Kidney capillary endothelial cell (primary cell): ENCODE data around the gene DCUN1D4.

Source experiments
- DNase-seq: peaks from one replicate; pipeline ENCODE4 v3.0.0-alpha.2; 2018; ENCODE audit warnings: low spot score

The DCUN1D4 gene

DNA sequence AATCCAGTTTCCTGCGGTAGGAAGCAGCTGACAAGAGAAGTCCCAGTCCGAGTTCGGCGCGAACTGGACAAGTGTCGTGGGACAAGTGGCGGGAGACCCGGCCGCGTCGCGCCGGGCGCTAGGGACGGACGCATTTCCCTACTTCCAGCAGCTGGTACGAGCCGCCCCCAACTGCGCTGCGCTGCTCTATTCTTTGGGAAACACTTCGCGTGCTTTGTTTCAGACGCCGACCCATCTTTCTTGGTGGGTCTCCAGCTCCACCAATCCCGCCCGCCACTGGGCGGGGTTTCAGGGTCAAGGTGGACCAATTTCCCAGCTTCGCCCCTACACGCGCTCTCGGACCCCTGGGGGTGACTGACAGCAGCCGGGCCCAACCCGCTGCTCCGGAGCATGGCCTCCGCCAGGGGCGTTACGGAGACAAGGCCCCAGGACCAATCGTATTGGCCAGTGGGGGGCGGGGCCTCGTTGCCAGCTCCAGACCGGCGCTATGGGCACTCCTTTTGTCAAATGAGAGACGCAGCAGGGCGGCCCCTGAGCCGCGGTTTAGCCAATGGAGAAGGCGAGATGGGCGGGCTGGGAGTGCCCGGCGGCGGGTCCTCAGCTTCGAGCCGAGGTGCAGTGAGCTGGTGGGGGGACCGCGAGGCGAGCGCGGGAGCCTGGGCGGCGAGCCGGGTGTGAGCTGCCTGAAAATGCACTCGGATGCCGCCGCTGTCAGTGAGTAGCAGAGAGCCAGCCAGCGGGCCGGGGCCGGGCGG lies at the start of gene DCUN1D4:
Gene DCUN1D4, plus strand, starts transcription at position 600 of the 755 bp plus-strand sequence. Its CDS starts 90 bp downstream, at position 690.
- peak; percentile 99 for DNase-seq

DNA sequence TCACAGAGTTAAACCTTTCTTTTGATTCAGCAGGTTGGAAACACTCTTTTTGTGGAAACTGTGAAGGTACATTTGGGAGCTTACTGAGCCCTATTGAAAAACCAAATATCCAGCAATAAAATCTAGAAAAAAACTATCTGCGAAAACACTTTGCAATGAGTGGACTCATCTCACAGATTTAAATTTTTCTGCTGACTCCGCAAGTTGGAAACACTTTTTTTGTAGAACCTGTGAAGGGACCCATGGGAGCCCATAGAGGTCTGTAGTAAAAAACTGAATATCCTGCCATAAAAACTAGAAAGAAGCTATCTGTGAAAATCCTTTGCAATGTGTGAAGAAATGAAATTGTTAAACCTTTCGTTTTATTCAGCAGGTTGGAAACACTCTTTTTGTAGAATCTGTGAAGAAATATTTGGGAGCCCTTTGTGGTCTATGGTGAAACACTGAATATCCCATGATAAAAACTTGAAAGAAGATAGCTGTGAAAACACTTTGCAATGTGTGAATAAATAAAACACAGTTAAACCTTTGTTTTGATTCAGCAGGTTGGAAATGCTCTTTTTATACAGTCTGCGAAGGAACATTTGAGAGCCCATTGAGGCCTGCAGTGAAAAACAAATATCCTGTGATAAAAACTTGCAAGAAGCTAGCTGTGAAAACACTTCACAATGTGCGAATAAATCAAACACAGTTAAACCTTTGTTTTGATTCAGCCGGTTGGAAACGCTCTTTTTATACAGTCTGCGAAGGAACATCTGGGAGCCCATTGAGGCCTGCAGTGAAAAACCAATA lies 22.3 kb upstream of the DCUN1D4 start:
- DNase-seq = no peak

DNA sequence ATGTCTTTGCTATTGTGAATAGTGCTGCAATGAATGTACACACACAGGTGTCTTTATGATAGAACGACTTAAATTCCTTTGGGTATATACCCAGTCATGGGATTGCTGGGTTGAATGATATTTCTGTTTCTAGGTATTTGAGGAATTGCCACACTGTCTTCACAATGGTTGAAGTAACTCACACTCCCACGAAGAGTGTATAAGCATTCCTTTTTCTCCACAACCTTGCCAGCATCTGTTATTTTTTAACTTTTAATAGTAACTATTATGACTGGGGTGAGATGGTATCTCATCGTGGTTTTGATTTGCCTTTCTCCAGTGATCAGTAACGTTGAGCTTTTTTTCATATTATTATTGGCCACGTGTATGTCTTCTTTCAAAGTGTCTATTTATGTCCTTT lies 17.6 kb upstream of the DCUN1D4 start:
- DNase-seq = no peak

- no peak for DNase-seq
Measured at GRCh38 chr4:51830156-51830720, 12.7 kb upstream of the DCUN1D4 start.

DNA sequence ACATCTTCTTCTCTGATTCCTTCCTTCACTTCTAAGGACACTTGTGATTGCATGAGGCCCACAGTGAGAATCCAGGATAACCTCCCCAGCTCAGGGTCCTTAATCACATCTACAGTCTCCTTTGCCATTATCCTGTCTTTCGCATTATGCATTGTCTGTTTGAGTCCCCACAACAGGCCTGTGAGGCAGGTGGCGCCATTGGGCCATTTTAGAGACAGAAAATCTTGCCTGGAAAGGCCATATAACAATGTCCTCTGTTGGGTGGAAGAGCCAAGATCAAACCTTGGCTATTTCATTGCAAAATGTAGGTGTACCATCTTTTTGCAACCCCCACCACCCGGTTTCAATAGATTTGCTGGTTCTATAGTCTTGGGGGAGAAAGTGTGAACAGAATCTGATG lies 11.8 kb upstream of the DCUN1D4 start:
- peak; percentile 44 for DNase-seq

DNA sequence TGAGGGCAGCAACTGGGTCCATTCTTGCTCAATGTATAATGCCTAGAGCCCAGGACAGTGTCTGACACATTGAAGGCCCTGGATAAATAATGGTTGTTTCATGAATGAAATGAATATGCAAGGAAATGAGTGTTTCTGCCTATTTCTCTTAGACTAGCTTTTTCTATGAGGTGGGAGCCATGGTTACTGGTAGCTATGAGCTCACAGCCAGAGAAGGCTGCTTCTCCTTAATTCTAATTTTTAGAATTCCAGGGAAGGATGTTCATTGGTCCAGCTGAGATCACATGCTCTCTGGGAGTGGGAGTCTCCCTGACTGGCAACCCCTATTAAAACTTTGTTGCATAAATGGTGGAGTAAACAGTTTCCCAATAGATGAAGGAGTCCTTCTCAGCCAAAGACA lies 9.7 kb upstream of the DCUN1D4 start:
- no peak for DNase-seq

DNA sequence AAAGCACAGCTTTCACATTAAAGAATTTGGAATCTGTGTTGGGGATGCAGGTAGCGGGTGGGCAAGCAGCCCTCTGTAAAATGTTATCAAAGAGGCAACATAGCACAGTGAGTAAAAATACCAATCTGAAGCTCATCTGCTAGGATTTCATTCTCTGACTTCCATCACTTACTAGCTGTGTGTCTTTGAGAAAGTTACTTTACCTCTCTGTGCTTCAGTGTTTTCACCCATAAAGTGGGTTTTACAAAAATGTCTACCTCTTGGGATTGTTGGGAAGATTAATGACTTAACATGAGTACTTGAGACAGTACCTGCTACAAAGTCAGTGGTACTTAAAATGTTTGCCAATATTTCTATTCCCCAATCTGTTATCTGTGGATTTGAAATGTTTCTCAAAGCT lies 7.9 kb upstream of the DCUN1D4 start:
- no peak for DNase-seq

DNA sequence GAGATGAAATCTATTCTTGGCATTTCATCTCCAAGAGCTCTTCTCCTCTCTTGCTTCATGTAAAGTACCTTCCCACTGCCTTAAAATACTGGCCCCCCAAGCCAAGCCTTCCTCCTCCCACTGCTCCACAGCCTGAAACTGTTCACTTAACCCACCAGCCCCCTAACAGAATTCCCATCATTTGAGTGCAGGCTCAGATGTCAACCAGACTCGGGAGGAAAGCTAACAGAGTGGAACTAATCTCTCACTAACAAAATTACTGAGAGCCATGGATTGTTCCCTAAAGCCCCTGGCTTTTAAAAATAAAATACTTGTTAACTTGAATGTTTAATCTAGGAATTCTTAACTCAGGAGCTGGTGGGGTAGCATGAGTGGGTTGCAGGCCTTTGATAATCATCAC lies 7.1 kb upstream of the DCUN1D4 start:
- no peak for DNase-seq

DNA sequence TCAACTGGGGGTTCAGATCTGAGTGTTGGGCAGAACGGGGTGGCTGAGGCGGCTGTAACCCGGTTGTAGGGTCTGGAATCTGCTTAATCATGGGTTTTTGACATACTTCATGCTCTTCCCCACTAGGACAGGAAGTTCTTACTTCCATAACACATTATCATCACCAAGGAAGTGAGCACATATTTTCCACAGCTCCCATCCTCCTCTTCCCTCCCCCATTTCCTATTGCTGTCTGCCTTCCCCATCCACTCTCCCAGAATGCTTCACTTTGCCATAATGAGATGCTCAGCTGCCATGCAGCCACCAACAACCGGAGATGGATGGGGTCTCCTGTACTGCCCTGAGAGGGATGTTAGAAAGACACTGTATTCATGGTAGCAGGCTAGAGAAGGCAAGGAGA lies 6.4 kb upstream of the DCUN1D4 start:
- peak; percentile 9 for DNase-seq

GRCh38 chr4:51840781-51841180 lies 2.2 kb upstream of the DCUN1D4 start:
- no peak for DNase-seq

GRCh38 chr4:51842167-51842553 lies 793 bp upstream of the DCUN1D4 start:
- DNase-seq = no peak

DNA sequence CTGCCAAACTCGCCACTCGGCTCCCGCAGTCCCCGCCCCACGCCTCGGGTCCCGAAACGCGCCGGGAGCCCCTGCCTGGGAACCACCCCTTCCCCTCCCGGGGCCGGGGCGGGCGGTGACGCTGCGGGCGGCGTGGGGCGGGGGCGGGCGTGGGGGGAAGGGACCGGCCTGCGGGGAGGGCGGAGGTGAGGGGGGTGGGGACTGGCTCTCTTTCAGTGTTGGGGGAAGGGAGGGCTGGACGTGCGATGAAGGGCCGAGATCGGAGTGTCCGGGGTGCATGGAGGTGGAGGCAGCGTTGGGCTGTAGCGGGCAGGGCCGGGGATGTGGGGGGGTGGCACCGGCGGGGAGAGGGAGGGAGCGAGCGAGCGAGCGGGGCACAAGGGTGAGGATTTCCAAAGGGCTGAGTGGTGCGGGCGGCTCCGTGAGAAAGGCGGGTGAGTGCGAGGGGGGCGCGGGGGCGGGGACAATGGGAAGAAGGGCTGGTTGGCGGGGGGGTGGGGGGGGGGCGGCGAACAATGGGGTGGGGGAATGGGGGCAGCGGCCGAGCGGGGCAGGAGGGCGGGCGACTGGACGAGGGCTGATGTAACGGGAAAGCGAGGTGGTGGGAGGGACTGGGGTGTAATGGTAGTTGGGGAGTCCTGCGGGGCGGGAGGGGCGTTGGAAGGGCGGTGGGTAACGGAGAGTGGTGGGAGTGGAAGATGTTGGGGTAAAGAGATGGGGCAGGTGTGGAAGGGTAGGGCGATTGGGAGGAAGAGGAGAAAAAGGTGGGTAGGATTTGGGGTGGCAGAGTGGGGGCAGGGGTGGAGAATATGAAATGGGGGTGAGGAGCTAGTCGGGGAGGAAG lies 578 bp downstream of the DCUN1D4 start:
- peak; percentile 8 for DNase-seq

- peak; percentile 88 for DNase-seq
Measured at GRCh38 chr4:51844153-51845054, 1.5 kb downstream of the DCUN1D4 start.

DNA sequence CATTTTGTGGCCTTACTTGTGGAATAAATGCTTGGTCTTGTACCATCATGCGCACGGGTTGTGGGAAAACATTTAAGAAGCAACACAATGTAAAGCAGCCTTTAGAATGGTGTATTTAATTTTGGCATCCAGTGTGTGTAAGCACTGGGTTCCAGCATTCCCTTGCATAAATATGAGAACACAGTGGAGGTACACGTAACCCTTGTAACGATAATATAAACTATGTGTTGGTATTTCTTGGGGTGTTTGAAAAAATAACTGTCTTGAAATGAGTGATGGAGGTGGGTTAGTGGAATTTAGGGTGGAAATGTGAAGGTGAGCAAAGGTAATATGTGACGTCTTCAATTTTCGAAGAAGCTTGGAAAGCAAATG lies 2.1 kb downstream of the DCUN1D4 start:
- no peak for DNase-seq

- DNase-seq = no peak
Measured at GRCh38 chr4:51845711-51846110, 2.8 kb downstream of the DCUN1D4 start.

- no peak for DNase-seq
Measured at GRCh38 chr4:51849430-51849829, 6.5 kb downstream of the DCUN1D4 start.

DNA sequence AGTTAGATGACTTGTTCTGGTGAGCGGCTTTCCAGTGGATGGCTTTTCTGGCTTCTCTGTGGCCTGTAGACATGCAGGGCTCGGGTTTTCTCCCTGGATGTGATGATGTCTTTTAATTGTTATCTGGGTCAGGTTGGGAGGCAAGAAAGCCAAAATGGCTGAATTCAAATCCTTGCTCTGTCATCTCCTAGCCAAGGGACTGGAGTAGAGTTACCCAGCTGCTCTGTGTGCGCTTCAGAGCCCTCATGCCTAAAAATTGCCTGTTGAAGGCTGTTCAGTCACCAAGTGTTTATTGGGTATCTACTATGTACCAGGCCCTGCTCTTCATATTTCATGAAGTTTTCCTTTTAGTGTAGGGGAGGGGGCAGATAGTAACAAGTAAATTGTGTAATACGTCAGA lies 7.3 kb downstream of the DCUN1D4 start:
- no peak for DNase-seq

DNA sequence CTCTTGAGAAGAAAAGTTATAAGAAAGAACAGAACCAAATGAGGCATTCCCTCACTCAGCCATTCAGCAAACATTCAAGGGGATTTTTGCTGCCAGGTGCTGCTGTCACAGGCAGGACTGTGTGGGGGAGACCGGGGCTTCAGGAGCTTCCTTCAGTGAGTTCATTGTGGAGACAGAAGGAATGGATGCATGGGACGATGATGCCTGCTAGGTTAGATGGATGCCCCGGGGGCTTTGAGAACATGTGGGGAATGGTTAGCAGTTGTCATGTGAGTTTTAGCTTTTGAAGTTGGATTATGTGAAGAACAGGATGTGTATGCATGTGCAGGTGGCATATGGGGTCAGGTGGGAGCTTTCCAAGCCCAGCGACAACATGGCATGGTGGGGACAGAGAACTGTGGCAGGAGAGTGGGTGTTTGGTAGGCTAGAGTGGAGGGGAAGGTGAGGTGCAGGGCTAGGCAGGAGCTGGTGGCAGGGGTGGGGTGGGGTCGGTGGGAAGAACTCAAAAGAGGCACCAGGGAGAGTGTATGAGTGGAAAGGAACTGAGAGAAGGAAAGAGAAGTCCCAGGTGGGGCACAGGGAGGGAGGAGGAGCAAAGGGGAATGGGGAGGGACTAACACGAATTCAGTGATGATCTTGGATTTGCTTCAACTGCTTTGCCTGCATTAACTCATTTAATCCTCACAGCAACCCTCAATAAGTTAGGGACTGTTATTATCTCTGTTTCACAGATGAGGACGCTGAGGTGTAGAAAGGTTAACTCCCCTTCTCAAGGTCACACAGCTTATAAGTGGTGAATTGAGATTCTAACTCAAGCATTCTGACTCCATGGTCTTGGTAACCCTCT lies 8.4 kb downstream of the DCUN1D4 start:
- DNase-seq = no peak

GRCh38 chr4:51851937-51852290 lies 9.0 kb downstream of the DCUN1D4 start:
- DNase-seq = no peak

DNA sequence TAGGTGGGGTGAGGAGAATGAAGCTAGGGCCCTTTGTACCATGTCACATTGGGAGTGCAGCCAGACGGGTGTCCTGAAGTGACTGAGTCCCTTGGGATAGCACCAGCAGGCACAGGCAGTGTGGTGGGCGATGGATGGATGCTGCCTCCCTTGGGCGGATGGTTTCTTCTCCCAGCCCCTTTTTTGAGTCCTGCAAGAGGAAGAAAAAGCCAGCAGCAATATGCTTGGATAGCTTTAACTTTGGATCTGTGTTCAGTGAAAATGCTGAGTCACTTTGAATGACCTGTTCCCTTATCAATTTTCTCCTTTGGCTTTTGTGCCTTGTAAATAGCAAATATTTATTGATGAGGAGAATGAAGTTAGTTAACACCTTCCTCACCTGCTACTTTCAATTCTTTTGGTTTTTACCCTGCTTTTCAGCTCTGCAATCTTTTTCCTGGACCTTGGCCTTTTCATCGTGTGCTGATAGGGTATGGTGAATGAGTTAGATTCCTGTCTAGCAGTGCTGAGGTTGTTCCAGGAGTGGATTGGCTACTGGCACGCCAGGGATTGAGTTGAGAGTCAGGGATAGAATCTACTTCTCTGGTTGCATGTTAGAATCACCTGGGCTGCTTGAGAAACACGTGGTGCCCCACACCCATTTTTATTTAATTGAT lies 10.2 kb downstream of the DCUN1D4 start:
- no peak for DNase-seq
